ENCODE measurements around the gene ZNF274. TPM values are rescaled to one million over a fixed set of nuclear protein-coding genes. Genes with fewer than 3 reads are reported as not detected.
A peak's percentile ranks its signal among the peaks of the same experiment; 100 is the strongest.

Gene ZNF274
- total and polyA plus RNA-seq, 2 experiments from 2014 or later: 19.9 to 31.2 TPM

GRCh38 chr19:58203814-58204475, 21.1 kb downstream of the ZNF274 start:
- Histone ChIP-seq H2AFZ (no peak overlapping the region), H3K4me2 (no peak overlapping the region), H3K9me2 (ENCODE audit: insufficient read depth) (no peaks in the 10 kb centered on the region), H3K4me3 (no peak overlapping the region), H3F3A (replicated peaks; ENCODE audit: low read depth) (no peaks in the 10 kb centered on the region; the same call in 1 of the 2 replicates), H3K4me1 (ENCODE audit: insufficient read depth) (no peaks in the 10 kb centered on the region), H3K79me2 (replicated peaks; ENCODE audit: insufficient read depth) (peaks cover 12% of the 10 kb centered on the region), H3K36me3 (ENCODE audit: insufficient read depth) (peaks cover 41% of the 10 kb centered on the region), H3K27me3 (ENCODE audit: insufficient read depth) (no peaks in the 10 kb centered on the region), H3K27ac (ENCODE audit: low read depth) (no peak overlapping the region), H4K20me1 (replicated peaks; ENCODE audit: insufficient read depth) (no peaks in the 10 kb centered on the region; the same call in 1 of the 2 replicates)
- H3K27me3 Mint-ChIP-seq (ENCODE audit: insufficient read depth, low read depth, poor library complexity): peaks cover 19% of the 10 kb centered on the region
- H3K4me1 Mint-ChIP-seq: no peaks in the 10 kb centered on the region
- TF ChIP-seq JUNB (IDR thresholded peaks at IDR 0.05; ENCODE audit: unreplicated experiment): no peak
- TF ChIP-seq NANOG (IDR thresholded peaks at IDR 0.05; ENCODE audit: borderline replicate concordance): no peak
- TF ChIP-seq EZH2 (IDR thresholded peaks at IDR 0.05; ENCODE audit: low read depth, unreplicated experiment): no peak
- TF ChIP-seq ZNF114 (CRISPR knock-in tag; IDR thresholded peaks at IDR 0.05): no peak
- no peak for TF ChIP-seq CTCF (conservative IDR thresholded peaks at IDR 0.05; ENCODE audit: low read depth in 2 of 2)
- TF ChIP-seq REST (IDR thresholded peaks at IDR 0.05; ENCODE audit: unreplicated experiment): no peak
- TF ChIP-seq, protein P1, sequence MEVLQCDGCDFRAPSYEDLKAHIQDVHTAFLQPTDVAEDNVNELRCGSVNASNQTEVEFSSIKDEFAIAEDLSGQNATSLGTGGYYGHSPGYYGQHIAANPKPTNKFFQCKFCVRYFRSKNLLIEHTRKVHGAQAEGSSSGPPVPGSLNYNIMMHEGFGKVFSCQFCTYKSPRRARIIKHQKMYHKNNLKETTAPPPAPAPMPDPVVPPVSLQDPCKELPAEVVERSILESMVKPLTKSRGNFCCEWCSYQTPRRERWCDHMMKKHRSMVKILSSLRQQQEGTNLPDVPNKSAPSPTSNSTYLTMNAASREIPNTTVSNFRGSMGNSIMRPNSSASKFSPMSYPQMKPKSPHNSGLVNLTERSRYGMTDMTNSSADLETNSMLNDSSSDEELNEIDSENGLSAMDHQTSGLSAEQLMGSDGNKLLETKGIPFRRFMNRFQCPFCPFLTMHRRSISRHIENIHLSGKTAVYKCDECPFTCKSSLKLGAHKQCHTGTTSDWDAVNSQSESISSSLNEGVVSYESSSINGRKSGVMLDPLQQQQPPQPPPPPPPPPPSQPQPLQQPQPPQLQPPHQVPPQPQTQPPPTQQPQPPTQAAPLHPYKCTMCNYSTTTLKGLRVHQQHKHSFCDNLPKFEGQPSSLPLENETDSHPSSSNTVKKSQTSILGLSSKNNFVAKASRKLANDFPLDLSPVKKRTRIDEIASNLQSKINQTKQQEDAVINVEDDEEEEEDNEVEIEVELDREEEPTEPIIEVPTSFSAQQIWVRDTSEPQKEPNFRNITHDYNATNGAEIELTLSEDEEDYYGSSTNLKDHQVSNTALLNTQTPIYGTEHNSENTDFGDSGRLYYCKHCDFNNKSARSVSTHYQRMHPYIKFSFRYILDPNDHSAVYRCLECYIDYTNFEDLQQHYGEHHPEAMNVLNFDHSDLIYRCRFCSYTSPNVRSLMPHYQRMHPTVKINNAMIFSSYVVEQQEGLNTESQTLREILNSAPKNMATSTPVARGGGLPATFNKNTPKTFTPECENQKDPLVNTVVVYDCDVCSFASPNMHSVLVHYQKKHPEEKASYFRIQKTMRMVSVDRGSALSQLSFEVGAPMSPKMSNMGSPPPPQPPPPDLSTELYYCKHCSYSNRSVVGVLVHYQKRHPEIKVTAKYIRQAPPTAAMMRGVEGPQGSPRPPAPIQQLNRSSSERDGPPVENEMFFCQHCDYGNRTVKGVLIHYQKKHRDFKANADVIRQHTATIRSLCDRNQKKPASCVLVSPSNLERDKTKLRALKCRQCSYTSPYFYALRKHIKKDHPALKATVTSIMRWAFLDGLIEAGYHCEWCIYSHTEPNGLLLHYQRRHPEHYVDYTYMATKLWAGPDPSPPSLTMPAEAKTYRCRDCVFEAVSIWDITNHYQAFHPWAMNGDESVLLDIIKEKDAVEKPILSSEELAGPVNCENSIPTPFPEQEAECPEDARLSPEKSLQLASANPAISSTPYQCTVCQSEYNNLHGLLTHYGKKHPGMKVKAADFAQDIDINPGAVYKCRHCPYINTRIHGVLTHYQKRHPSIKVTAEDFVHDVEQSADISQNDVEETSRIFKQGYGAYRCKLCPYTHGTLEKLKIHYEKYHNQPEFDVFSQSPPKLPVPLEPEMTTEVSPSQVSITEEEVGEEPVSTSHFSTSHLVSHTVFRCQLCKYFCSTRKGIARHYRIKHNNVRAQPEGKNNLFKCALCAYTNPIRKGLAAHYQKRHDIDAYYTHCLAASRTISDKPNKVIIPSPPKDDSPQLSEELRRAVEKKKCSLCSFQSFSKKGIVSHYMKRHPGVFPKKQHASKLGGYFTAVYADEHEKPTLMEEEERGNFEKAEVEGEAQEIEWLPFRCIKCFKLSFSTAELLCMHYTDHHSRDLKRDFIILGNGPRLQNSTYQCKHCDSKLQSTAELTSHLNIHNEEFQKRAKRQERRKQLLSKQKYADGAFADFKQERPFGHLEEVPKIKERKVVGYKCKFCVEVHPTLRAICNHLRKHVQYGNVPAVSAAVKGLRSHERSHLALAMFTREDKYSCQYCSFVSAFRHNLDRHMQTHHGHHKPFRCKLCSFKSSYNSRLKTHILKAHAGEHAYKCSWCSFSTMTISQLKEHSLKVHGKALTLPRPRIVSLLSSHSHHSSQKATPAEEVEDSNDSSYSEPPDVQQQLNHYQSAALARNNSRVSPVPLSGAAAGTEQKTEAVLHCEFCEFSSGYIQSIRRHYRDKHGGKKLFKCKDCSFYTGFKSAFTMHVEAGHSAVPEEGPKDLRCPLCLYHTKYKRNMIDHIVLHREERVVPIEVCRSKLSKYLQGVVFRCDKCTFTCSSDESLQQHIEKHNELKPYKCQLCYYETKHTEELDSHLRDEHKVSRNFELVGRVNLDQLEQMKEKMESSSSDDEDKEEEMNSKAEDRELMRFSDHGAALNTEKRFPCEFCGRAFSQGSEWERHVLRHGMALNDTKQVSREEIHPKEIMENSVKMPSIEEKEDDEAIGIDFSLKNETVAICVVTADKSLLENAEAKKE (CRISPR knock-in tag; IDR thresholded peaks at IDR 0.05): no peak
- no peak for TF ChIP-seq ZNF331 (CRISPR knock-in tag; IDR thresholded peaks at IDR 0.05; ENCODE audit: low read depth)
- no peak for TF ChIP-seq STAT1 (IDR thresholded peaks at IDR 0.05; ENCODE audit: unreplicated experiment)
- no peak for TF ChIP-seq POLR2AphosphoS5 (IDR thresholded peaks at IDR 0.05; ENCODE audit: low read depth)
- TF ChIP-seq ETS1 (IDR thresholded peaks at IDR 0.05): no peak
- no peak for TF ChIP-seq EZH2phosphoT487 (IDR thresholded peaks at IDR 0.05; ENCODE audit: unreplicated experiment)
- peaks cover 99% of the 10 kb centered on the region for H3K36me3 Mint-ChIP-seq (ENCODE audit: low read depth)
- peak; percentile 44 for DNase-seq (ENCODE audit: low spot score)
- H3K4me3 Mint-ChIP-seq: peak overlapping the region; percentile 51; the same call in 2 of the 3 replicates
- peaks cover 92% of the 10 kb centered on the region for H3K9me3 Mint-ChIP-seq
- peak; percentile 94 for ATAC-seq
- H3K27ac Mint-ChIP-seq: no peak overlapping the region
